Activated T-helper 17 cell treated with anti-CD3 and anti-CD28 coated beads, Interleukin-2, amount 50 U/mL, for 72 hours (primary cell): ENCODE results near the gene C19orf85. TPM values are rescaled to one million over a fixed set of nuclear protein-coding genes. Genes with fewer than 3 reads are reported as not detected.
A peak's percentile ranks its signal among the peaks of the same experiment; 100 is the strongest.

Experiments
- ATAC-seq: fragments of 150-1000 bp; cut with Tn5 transposase; replicated peaks from 2 replicates; pipeline ENCODE4 v1.10.0; 2021; ENCODE audit warnings: mild to moderate bottlenecking, moderate library complexity
- H3K27ac Mint-ChIP-seq: one replicate; pipeline ENCODE4 v1.8.0; 2022; ENCODE audit warnings: mixed read lengths
- H3K27me3 Mint-ChIP-seq: one replicate; pipeline ENCODE4 v1.8.0; 2022; ENCODE audit warnings: mixed read lengths
- H3K36me3 Mint-ChIP-seq: one replicate; pipeline ENCODE4 v1.8.0; 2022; ENCODE audit warnings: low read depth, mild to moderate bottlenecking, mixed read lengths
- H3K4me1 Mint-ChIP-seq: one replicate; pipeline ENCODE4 v1.8.0; 2022; ENCODE audit warnings: mixed read lengths
- H3K4me3 Mint-ChIP-seq: one replicate; pipeline ENCODE4 v1.8.0; 2022; ENCODE audit warnings: mild to moderate bottlenecking, mixed read lengths
- H3K9me3 Mint-ChIP-seq: one replicate; pipeline ENCODE4 v1.8.0; 2022; ENCODE audit warnings: mixed read lengths
- total RNA-seq, 2 donors: library from RNA; stranded (reverse); gene quantifications; one replicate each; pipeline ENCODE4 v1.2.3, GENCODE V29; 2022

Gene C19orf85
- total RNA-seq, 2 donors from 2014 or later = not detected

- H3K36me3 Mint-ChIP-seq = no peaks in the 10 kb centered on the region
- peaks cover 10% of the 10 kb centered on the region for H3K4me1 Mint-ChIP-seq
- peak; percentile 98 for ATAC-seq
- H3K9me3 Mint-ChIP-seq = no peaks in the 10 kb centered on the region
- H3K27me3 Mint-ChIP-seq = no peaks in the 10 kb centered on the region
- peak within 1 kb of the TSS; percentile 83 for H3K27ac Mint-ChIP-seq
- peak within 1 kb of the TSS; percentile 88 for H3K4me3 Mint-ChIP-seq
Measured at GRCh38 chr19:55461259-55461973, 3.1 kb downstream of the C19orf85 start, which contains the start of gene ISOC2. Gene ISOC2, minus strand, starts transcription at chr19:55461642. Its CDS starts 5,156 bp downstream, at chr19:55456486.

GRCh38 chr19:55460670-55461258 is 3.8 kb downstream of the C19orf85 start:
- no peaks in the 10 kb centered on the region for H3K36me3 Mint-ChIP-seq
- no peak for ATAC-seq
- peaks cover 10% of the 10 kb centered on the region for H3K4me1 Mint-ChIP-seq
- H3K4me3 Mint-ChIP-seq = peak overlapping the region; percentile 88
- H3K27ac Mint-ChIP-seq = peak overlapping the region; percentile 83
- no peaks in the 10 kb centered on the region for H3K27me3 Mint-ChIP-seq
- H3K9me3 Mint-ChIP-seq = no peaks in the 10 kb centered on the region

GRCh38 chr19:55459950-55460657 is 4.4 kb downstream of the C19orf85 start:
- no peak for ATAC-seq
- Mint-ChIP-seq H3K27me3 (no peaks in the 10 kb centered on the region), H3K9me3 (no peaks in the 10 kb centered on the region), H3K4me3 (peak overlapping the region; percentile 88), H3K4me1 (peaks cover 10% of the 10 kb centered on the region), H3K27ac (no peak overlapping the region), H3K36me3 (no peaks in the 10 kb centered on the region)

GRCh38 chr19:55459551-55459949 is 5.0 kb downstream of the C19orf85 start:
- Mint-ChIP-seq H3K9me3 (no peaks in the 10 kb centered on the region), H3K27me3 (no peaks in the 10 kb centered on the region), H3K4me3 (peak overlapping the region; percentile 88), H3K4me1 (peaks cover 10% of the 10 kb centered on the region), H3K36me3 (no peaks in the 10 kb centered on the region), H3K27ac (no peak overlapping the region)
- ATAC-seq = no peak

GRCh38 chr19:55457683-55458457 is 6.7 kb downstream of the C19orf85 start:
- Mint-ChIP-seq H3K36me3 (no peaks in the 10 kb centered on the region), H3K4me3 (no peak overlapping the region), H3K9me3 (no peaks in the 10 kb centered on the region), H3K27me3 (peaks cover 4% of the 10 kb centered on the region), H3K4me1 (peaks cover 10% of the 10 kb centered on the region), H3K27ac (no peak overlapping the region)
- no peak for ATAC-seq

- Mint-ChIP-seq H3K4me3 (no peak overlapping the region), H3K4me1 (peaks cover 10% of the 10 kb centered on the region), H3K27me3 (peaks cover 11% of the 10 kb centered on the region), H3K9me3 (no peaks in the 10 kb centered on the region), H3K27ac (no peak overlapping the region), H3K36me3 (no peaks in the 10 kb centered on the region)
- no peak for ATAC-seq
Measured at GRCh38 chr19:55456347-55456746, 8.2 kb downstream of the C19orf85 start.

- H3K27me3 Mint-ChIP-seq = peaks cover 14% of the 10 kb centered on the region
- no peaks in the 10 kb centered on the region for H3K36me3 Mint-ChIP-seq
- no peak overlapping the region for H3K27ac Mint-ChIP-seq
- H3K9me3 Mint-ChIP-seq = no peaks in the 10 kb centered on the region
- ATAC-seq = no peak
- H3K4me1 Mint-ChIP-seq = peaks cover 7% of the 10 kb centered on the region
- no peak overlapping the region for H3K4me3 Mint-ChIP-seq
Measured at GRCh38 chr19:55455576-55456235, 8.8 kb downstream of the C19orf85 start.

- Mint-ChIP-seq H3K27ac (no peak overlapping the region), H3K36me3 (no peaks in the 10 kb centered on the region), H3K9me3 (no peaks in the 10 kb centered on the region), H3K27me3 (peaks cover 18% of the 10 kb centered on the region), H3K4me1 (no peaks in the 10 kb centered on the region), H3K4me3 (no peak overlapping the region)
- ATAC-seq = no peak
Measured at GRCh38 chr19:55454787-55455243, 9.7 kb downstream of the C19orf85 start.

- ATAC-seq = no peak
- H3K4me3 Mint-ChIP-seq = peak overlapping the region; percentile 39
- H3K36me3 Mint-ChIP-seq = no peaks in the 10 kb centered on the region
- no peaks in the 10 kb centered on the region for H3K9me3 Mint-ChIP-seq
- peaks cover 18% of the 10 kb centered on the region for H3K27me3 Mint-ChIP-seq
- H3K4me1 Mint-ChIP-seq = no peaks in the 10 kb centered on the region
- no peak overlapping the region for H3K27ac Mint-ChIP-seq
Measured at GRCh38 chr19:55453511-55454260, 10.9 kb downstream of the C19orf85 start.

- Mint-ChIP-seq H3K9me3 (no peaks in the 10 kb centered on the region), H3K27ac (no peak overlapping the region), H3K4me1 (no peaks in the 10 kb centered on the region), H3K27me3 (peaks cover 18% of the 10 kb centered on the region), H3K36me3 (no peaks in the 10 kb centered on the region), H3K4me3 (peak overlapping the region; percentile 39)
- ATAC-seq = peak; percentile 65
Measured at GRCh38 chr19:55452749-55453346, 11.7 kb downstream of the C19orf85 start.

- no peaks in the 10 kb centered on the region for H3K4me1 Mint-ChIP-seq
- no peak overlapping the region for H3K27ac Mint-ChIP-seq
- H3K9me3 Mint-ChIP-seq = no peaks in the 10 kb centered on the region
- peaks cover 18% of the 10 kb centered on the region for H3K27me3 Mint-ChIP-seq
- H3K36me3 Mint-ChIP-seq = no peaks in the 10 kb centered on the region
- H3K4me3 Mint-ChIP-seq = peak overlapping the region; percentile 51
- ATAC-seq = no peak
Measured at GRCh38 chr19:55451965-55452748, 12.4 kb downstream of the C19orf85 start.

- peak overlapping the region; percentile 51 for H3K4me3 Mint-ChIP-seq
- H3K27ac Mint-ChIP-seq = no peak overlapping the region
Measured at GRCh38 chr19:55451163-55451964, 13.2 kb downstream of the C19orf85 start.

More at GRCh38 chr19:55451163-55451964, 13.2 kb downstream of the C19orf85 start:
- Mint-ChIP-seq H3K36me3 (no peaks in the 10 kb centered on the region), H3K27me3 (peaks cover 18% of the 10 kb centered on the region), H3K9me3 (no peaks in the 10 kb centered on the region), H3K4me1 (no peaks in the 10 kb centered on the region)
- ATAC-seq = no peak
